GM10266 (cell line): ENCODE results near the gene FNTB.
A peak's percentile ranks its signal among the peaks of the same experiment; 100 is the strongest.

Source experiments
- DNase-seq: peaks from one replicate; pipeline ENCODE4 v3.0.0; 2012; ENCODE audit errors: extremely low spot score
- CTCF ChIP-seq: IDR thresholded peaks from 2 replicates; pipeline ENCODE4 v1.5.1; 2012; ENCODE audit warnings: mild to moderate bottlenecking, low read depth; ENCODE audit not compliant: control insufficient read depth, insufficient read depth; ENCODE audit errors: missing control alignments

The FNTB gene

GRCh38 chr14:64970776-64971477 lies 15.8 kb upstream of the FNTB start:
- no peak for DNase-seq

GRCh38 chr14:64971491-64971942 lies 15.2 kb upstream of the FNTB start:
- DNase-seq = no peak

More at GRCh38 chr14:64970776-64971477, 15.8 kb upstream of the FNTB start:
- TF ChIP-seq CTCF = no peak

DNA sequence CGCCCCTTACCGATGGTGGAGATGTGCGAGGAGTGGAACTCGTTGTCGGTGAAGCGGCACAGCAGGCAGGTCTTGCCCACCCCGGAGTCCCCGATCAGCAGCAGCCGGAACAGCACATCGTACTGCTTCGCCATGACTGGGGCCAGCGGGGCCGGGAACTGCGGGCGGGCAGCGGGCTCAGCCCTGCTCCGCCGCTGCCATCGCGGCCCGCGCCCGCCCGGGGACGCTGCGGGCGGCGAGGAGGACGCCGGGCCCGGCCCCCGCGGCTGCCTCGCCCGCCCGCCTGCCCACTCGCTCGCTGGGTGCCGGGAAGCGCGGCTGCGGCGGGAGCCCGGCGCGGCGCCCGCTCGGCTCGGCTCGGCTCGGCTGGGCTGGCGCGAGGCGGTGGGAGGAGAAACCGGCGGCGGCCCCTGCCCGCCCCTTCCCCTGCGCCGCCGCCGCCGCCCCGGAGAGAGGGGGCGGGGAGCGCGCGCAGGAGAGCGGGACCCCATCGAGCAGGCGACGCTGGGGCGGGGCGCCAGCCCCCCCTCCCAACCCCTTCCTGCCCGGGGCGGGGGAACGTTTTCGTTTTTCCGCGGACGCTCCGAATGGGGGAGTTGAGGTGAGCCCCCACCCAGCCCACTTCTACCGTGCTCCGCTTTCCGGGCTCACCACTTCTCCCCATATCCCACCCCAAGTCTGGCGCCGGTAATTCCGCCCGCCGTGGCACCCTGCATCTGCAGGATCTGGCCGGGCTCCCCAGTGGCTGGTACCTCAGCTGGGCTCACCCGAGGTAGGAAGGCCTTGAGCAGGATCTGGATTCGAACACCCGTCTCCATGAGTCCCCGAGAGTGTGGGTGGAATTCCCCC lies 14.5 kb upstream of the FNTB start, which contains the start of gene RAB15:
Gene RAB15, minus strand, starts transcription at position 394 of the 849 bp plus-strand sequence. Its CDS starts 260 bp downstream, at position 134.
- TF ChIP-seq CTCF = no peak
- peak; percentile 73 for DNase-seq

More at GRCh38 chr14:64971491-64971942, 15.2 kb upstream of the FNTB start:
- no peak for TF ChIP-seq CTCF

DNA sequence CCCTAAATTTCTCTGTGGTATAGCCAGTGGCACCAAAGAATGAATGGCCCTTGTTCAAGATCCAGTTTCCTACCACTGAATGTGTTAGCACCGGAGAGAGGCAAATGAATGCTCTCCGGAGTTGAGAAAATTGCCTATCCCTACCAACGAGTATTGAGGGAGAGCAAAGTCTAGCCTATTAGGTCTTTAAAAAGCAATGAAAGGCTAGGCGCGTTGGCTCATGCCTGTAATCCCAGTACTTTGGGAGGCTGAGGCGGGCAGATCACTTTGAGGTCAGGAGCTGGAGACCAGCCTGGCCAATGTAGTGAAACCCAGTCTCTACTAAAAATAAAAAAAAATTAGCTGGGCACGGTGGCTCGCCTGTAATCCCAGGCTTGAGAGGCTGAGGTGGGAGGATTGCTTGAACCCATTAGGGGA lies 13.7 kb upstream of the FNTB start:
- DNase-seq = no peak
- TF ChIP-seq CTCF = no peak

- no peak for TF ChIP-seq CTCF
- no peak for DNase-seq
These were observed 12.9 kb upstream of the FNTB start for GRCh38 chr14:64973826-64974225.

DNA sequence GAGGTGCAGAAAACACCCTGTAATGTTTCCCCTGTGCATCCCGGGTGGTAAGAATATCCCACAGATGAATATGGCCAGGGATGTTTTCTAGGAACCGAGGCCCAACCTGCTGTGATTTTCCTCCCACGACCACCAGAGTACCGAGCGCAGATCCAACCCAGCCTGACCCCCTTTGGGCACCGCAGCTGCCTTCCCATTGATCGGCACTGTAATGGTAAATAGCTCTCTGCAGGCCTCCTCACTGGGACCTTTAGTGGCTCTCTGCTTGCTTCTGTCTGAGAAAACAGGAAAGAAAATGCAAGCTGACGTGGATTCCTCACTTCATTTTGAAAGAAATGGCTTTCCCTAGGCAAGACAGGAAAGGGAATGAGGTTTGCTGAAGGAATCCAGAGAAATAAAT lies 12.1 kb upstream of the FNTB start:
- no peak for DNase-seq
- no peak for TF ChIP-seq CTCF

- DNase-seq = no peak
- TF ChIP-seq CTCF = no peak
These were observed 7.2 kb upstream of the FNTB start for GRCh38 chr14:64979336-64980074.
